ENCODE measurements around the gene ITIH3.

Gene ITIH3

GRCh38 chr3:52794612-52795099 is at the start of gene ITIH3:
Gene ITIH3, plus strand, starts transcription at chr3:52794796. Its CDS starts 8 bp downstream, at chr3:52794804.
- no peaks in the 10 kb centered on the region for H3K4me1 ChIP-seq (ENCODE audit: control insufficient read depth, insufficient read depth, low read length)
- H3K27me3 ChIP-seq (ENCODE audit: control insufficient read depth, insufficient read depth, low read length) = no peaks in the 10 kb centered on the region
- H3K36me3 ChIP-seq (ENCODE audit: control insufficient read depth, insufficient read depth, low read length) = no peaks in the 10 kb centered on the region
- H3K4me3 ChIP-seq (ENCODE audit: low read depth, low read length) = no peak within 1 kb of the TSS
- H3K9me3 ChIP-seq (ENCODE audit: control insufficient read depth, insufficient read depth, low read length) = no peaks in the 10 kb centered on the region
- H3K9ac ChIP-seq (ENCODE audit: low read depth, low read length) = no peak within 1 kb of the TSS

- no peak overlapping the region for H3K4me3 ChIP-seq (ENCODE audit: low read depth, low read length)
- no peak overlapping the region for H3K9ac ChIP-seq (ENCODE audit: low read depth, low read length)
- no peaks in the 10 kb centered on the region for H3K27me3 ChIP-seq (ENCODE audit: control insufficient read depth, insufficient read depth, low read length)
- H3K36me3 ChIP-seq (ENCODE audit: control insufficient read depth, insufficient read depth, low read length) = peaks cover 14% of the 10 kb centered on the region
- no peaks in the 10 kb centered on the region for H3K9me3 ChIP-seq (ENCODE audit: control insufficient read depth, insufficient read depth, low read length)
- no peaks in the 10 kb centered on the region for H3K4me1 ChIP-seq (ENCODE audit: control insufficient read depth, insufficient read depth, low read length)
Observed at GRCh38 chr3:52752045-52752660, 42.4 kb upstream of the ITIH3 start.

- Histone ChIP-seq H3K9me3 (ENCODE audit: control insufficient read depth, insufficient read depth, low read length) (no peaks in the 10 kb centered on the region), H3K27me3 (ENCODE audit: control insufficient read depth, insufficient read depth, low read length) (no peaks in the 10 kb centered on the region), H3K36me3 (ENCODE audit: control insufficient read depth, insufficient read depth, low read length) (peaks cover 11% of the 10 kb centered on the region), H3K4me1 (ENCODE audit: control insufficient read depth, insufficient read depth, low read length) (no peaks in the 10 kb centered on the region), H3K4me3 (ENCODE audit: low read depth, low read length) (no peak overlapping the region), H3K9ac (ENCODE audit: low read depth, low read length) (no peak overlapping the region)
Observed at GRCh38 chr3:52754373-52754772, 40.2 kb upstream of the ITIH3 start.

- no peak overlapping the region for H3K4me3 ChIP-seq (ENCODE audit: low read depth, low read length)
- no peaks in the 10 kb centered on the region for H3K27me3 ChIP-seq (ENCODE audit: control insufficient read depth, insufficient read depth, low read length)
- H3K9me3 ChIP-seq (ENCODE audit: control insufficient read depth, insufficient read depth, low read length) = no peaks in the 10 kb centered on the region
- no peaks in the 10 kb centered on the region for H3K4me1 ChIP-seq (ENCODE audit: control insufficient read depth, insufficient read depth, low read length)
- H3K9ac ChIP-seq (ENCODE audit: low read depth, low read length) = no peak overlapping the region
- peaks cover 6% of the 10 kb centered on the region for H3K36me3 ChIP-seq (ENCODE audit: control insufficient read depth, insufficient read depth, low read length)
Observed at GRCh38 chr3:52756141-52756540, 38.5 kb upstream of the ITIH3 start.

- Histone ChIP-seq H3K9ac (ENCODE audit: low read depth, low read length) (no peak overlapping the region), H3K4me1 (ENCODE audit: control insufficient read depth, insufficient read depth, low read length) (no peaks in the 10 kb centered on the region), H3K9me3 (ENCODE audit: control insufficient read depth, insufficient read depth, low read length) (no peaks in the 10 kb centered on the region), H3K27me3 (ENCODE audit: control insufficient read depth, insufficient read depth, low read length) (no peaks in the 10 kb centered on the region), H3K36me3 (ENCODE audit: control insufficient read depth, insufficient read depth, low read length) (peaks cover 7% of the 10 kb centered on the region), H3K4me3 (ENCODE audit: low read depth, low read length) (no peak overlapping the region)
Observed at GRCh38 chr3:52763466-52763865, 31.1 kb upstream of the ITIH3 start.

GRCh38 chr3:52769786-52770455 is 24.7 kb upstream of the ITIH3 start:
- H3K4me1 ChIP-seq (ENCODE audit: control insufficient read depth, insufficient read depth, low read length) = peaks cover 4% of the 10 kb centered on the region
- peak overlapping the region; percentile 71 for H3K4me3 ChIP-seq (ENCODE audit: low read depth, low read length)
- H3K9ac ChIP-seq (ENCODE audit: low read depth, low read length) = peak overlapping the region; percentile 66
- no peaks in the 10 kb centered on the region for H3K9me3 ChIP-seq (ENCODE audit: control insufficient read depth, insufficient read depth, low read length)
- peaks cover 2% of the 10 kb centered on the region for H3K36me3 ChIP-seq (ENCODE audit: control insufficient read depth, insufficient read depth, low read length)
- no peaks in the 10 kb centered on the region for H3K27me3 ChIP-seq (ENCODE audit: control insufficient read depth, insufficient read depth, low read length)

GRCh38 chr3:52770496-52771333 is 23.9 kb upstream of the ITIH3 start, which contains the start of gene NEK4:
Gene NEK4, minus strand, starts transcription at chr3:52770940. Its CDS starts 194 bp downstream, at chr3:52770746.
- no peaks in the 10 kb centered on the region for H3K9me3 ChIP-seq (ENCODE audit: control insufficient read depth, insufficient read depth, low read length)
- peak within 1 kb of the TSS; percentile 66 for H3K9ac ChIP-seq (ENCODE audit: low read depth, low read length)
- H3K27me3 ChIP-seq (ENCODE audit: control insufficient read depth, insufficient read depth, low read length) = no peaks in the 10 kb centered on the region
- H3K36me3 ChIP-seq (ENCODE audit: control insufficient read depth, insufficient read depth, low read length) = peaks cover 2% of the 10 kb centered on the region
- peaks cover 4% of the 10 kb centered on the region for H3K4me1 ChIP-seq (ENCODE audit: control insufficient read depth, insufficient read depth, low read length)
- peak within 1 kb of the TSS; percentile 71 for H3K4me3 ChIP-seq (ENCODE audit: low read depth, low read length)

- H3K9ac ChIP-seq (ENCODE audit: low read depth, low read length) = peak overlapping the region; percentile 55
- no peaks in the 10 kb centered on the region for H3K9me3 ChIP-seq (ENCODE audit: control insufficient read depth, insufficient read depth, low read length)
- H3K4me3 ChIP-seq (ENCODE audit: low read depth, low read length) = peak overlapping the region; percentile 71
- no peaks in the 10 kb centered on the region for H3K27me3 ChIP-seq (ENCODE audit: control insufficient read depth, insufficient read depth, low read length)
- no peaks in the 10 kb centered on the region for H3K36me3 ChIP-seq (ENCODE audit: control insufficient read depth, insufficient read depth, low read length)
- peaks cover 4% of the 10 kb centered on the region for H3K4me1 ChIP-seq (ENCODE audit: control insufficient read depth, insufficient read depth, low read length)
Observed at GRCh38 chr3:52771334-52771681, 23.3 kb upstream of the ITIH3 start.

- H3K27me3 ChIP-seq (ENCODE audit: control insufficient read depth, insufficient read depth, low read length) = no peaks in the 10 kb centered on the region
- no peaks in the 10 kb centered on the region for H3K36me3 ChIP-seq (ENCODE audit: control insufficient read depth, insufficient read depth, low read length)
- H3K9ac ChIP-seq (ENCODE audit: low read depth, low read length) = no peak overlapping the region
- H3K4me1 ChIP-seq (ENCODE audit: control insufficient read depth, insufficient read depth, low read length) = peaks cover 4% of the 10 kb centered on the region
- H3K9me3 ChIP-seq (ENCODE audit: control insufficient read depth, insufficient read depth, low read length) = no peaks in the 10 kb centered on the region
- H3K4me3 ChIP-seq (ENCODE audit: low read depth, low read length) = peak overlapping the region; percentile 71
Observed at GRCh38 chr3:52771702-52772101, 22.9 kb upstream of the ITIH3 start.

- Histone ChIP-seq H3K4me3 (ENCODE audit: low read depth, low read length) (no peak overlapping the region), H3K4me1 (ENCODE audit: control insufficient read depth, insufficient read depth, low read length) (peaks cover 4% of the 10 kb centered on the region), H3K9ac (ENCODE audit: low read depth, low read length) (no peak overlapping the region), H3K27me3 (ENCODE audit: control insufficient read depth, insufficient read depth, low read length) (no peaks in the 10 kb centered on the region), H3K9me3 (ENCODE audit: control insufficient read depth, insufficient read depth, low read length) (no peaks in the 10 kb centered on the region), H3K36me3 (ENCODE audit: control insufficient read depth, insufficient read depth, low read length) (no peaks in the 10 kb centered on the region)
Observed at GRCh38 chr3:52773361-52774065, 21.1 kb upstream of the ITIH3 start.

GRCh38 chr3:52774066-52774713 is 20.4 kb upstream of the ITIH3 start:
- Histone ChIP-seq H3K4me1 (ENCODE audit: control insufficient read depth, insufficient read depth, low read length) (peaks cover 4% of the 10 kb centered on the region), H3K36me3 (ENCODE audit: control insufficient read depth, insufficient read depth, low read length) (no peaks in the 10 kb centered on the region), H3K9ac (ENCODE audit: low read depth, low read length) (no peak overlapping the region), H3K4me3 (ENCODE audit: low read depth, low read length) (no peak overlapping the region), H3K27me3 (ENCODE audit: control insufficient read depth, insufficient read depth, low read length) (no peaks in the 10 kb centered on the region), H3K9me3 (ENCODE audit: control insufficient read depth, insufficient read depth, low read length) (no peaks in the 10 kb centered on the region)

Measured in iPS-15b (cell line).